Measurements from ENCODE around the gene ARHGEF16. TPM values are rescaled to one million over a fixed set of nuclear protein-coding genes. Genes with fewer than 3 reads are reported as not detected.

Gene ARHGEF16
- total RNA-seq, 1 donor from 2014 or later = 10.6 TPM

- intact Hi-C loops (cut with DNase I) = no loop called here
- no peak for DNase-seq
- no peak for TF ChIP-seq CTCF (IDR thresholded peaks at IDR 0.05)
Measured at GRCh38 chr1:3522564-3523265, 68.2 kb downstream of the ARHGEF16 start.

GRCh38 chr1:3523980-3524379 lies 69.5 kb downstream of the ARHGEF16 start:
- TF ChIP-seq CTCF (IDR thresholded peaks at IDR 0.05) = no peak
- intact Hi-C loops (cut with DNase I) = no loop called here
- ATAC-seq = no peak
- Histone ChIP-seq H3K4me1 (peaks cover under 1% of the 10 kb centered on the region), H3K36me3 (peaks cover 25% of the 10 kb centered on the region), H3K9me3 (no peaks in the 10 kb centered on the region), H3K27ac (no peak overlapping the region), H3K4me3 (no peak overlapping the region), H3K27me3 (ENCODE audit: low read depth) (no peaks in the 10 kb centered on the region)
- DNase-seq = no peak

More at GRCh38 chr1:3522564-3523265, 68.2 kb downstream of the ARHGEF16 start:
- H3K36me3 ChIP-seq = peaks cover 31% of the 10 kb centered on the region
- no peaks in the 10 kb centered on the region for H3K4me1 ChIP-seq
- H3K27ac ChIP-seq = no peak overlapping the region
- no peak for ATAC-seq
- no peaks in the 10 kb centered on the region for H3K27me3 ChIP-seq (ENCODE audit: low read depth)
- H3K4me3 ChIP-seq = no peak overlapping the region
- no peaks in the 10 kb centered on the region for H3K9me3 ChIP-seq

- H3K27me3 ChIP-seq (ENCODE audit: low read depth) = no peaks in the 10 kb centered on the region
- DNase-seq = no peak
- intact Hi-C loops (cut with DNase I) = no loop called here
- ATAC-seq = no peak
- no peak overlapping the region for H3K4me3 ChIP-seq
- no peak overlapping the region for H3K27ac ChIP-seq
- H3K9me3 ChIP-seq = no peaks in the 10 kb centered on the region
- peaks cover 20% of the 10 kb centered on the region for H3K36me3 ChIP-seq
- TF ChIP-seq CTCF (IDR thresholded peaks at IDR 0.05) = no peak
- H3K4me1 ChIP-seq = peaks cover 7% of the 10 kb centered on the region
Measured at GRCh38 chr1:3524556-3525203, 70.2 kb downstream of the ARHGEF16 start.

- DNase-seq = no peak
- H3K27me3 ChIP-seq (ENCODE audit: low read depth) = no peaks in the 10 kb centered on the region
- TF ChIP-seq CTCF (IDR thresholded peaks at IDR 0.05) = no peak
- no peaks in the 10 kb centered on the region for H3K9me3 ChIP-seq
- peaks cover 19% of the 10 kb centered on the region for H3K4me1 ChIP-seq
- intact Hi-C loops (cut with DNase I) = no loop called here
- peaks cover 16% of the 10 kb centered on the region for H3K36me3 ChIP-seq
- ATAC-seq = no peak
- no peak overlapping the region for H3K27ac ChIP-seq
- H3K4me3 ChIP-seq = no peak overlapping the region
Measured at GRCh38 chr1:3525551-3526482, 71.4 kb downstream of the ARHGEF16 start.

GRCh38 chr1:3527774-3528173 lies 73.3 kb downstream of the ARHGEF16 start:
- H3K27ac ChIP-seq = no peak overlapping the region
- no peaks in the 10 kb centered on the region for H3K27me3 ChIP-seq (ENCODE audit: low read depth)
- peaks cover 3% of the 10 kb centered on the region for H3K36me3 ChIP-seq
- intact Hi-C loops (cut with DNase I) = no loop called here
- peaks cover 25% of the 10 kb centered on the region for H3K4me1 ChIP-seq
- no peak for DNase-seq
- no peaks in the 10 kb centered on the region for H3K9me3 ChIP-seq
- ATAC-seq = no peak
- TF ChIP-seq CTCF (IDR thresholded peaks at IDR 0.05) = no peak
- no peak overlapping the region for H3K4me3 ChIP-seq
